ENCODE data around the gene UGT1A6. TPM values are rescaled to one million over a fixed set of nuclear protein-coding genes. Genes with fewer than 3 reads are reported as not detected.
"Not testable (repeated sequence)": the region's sequence is repeated elsewhere in the genome, so short reads cannot be mapped to it uniquely, and the experiment has no call there.

Gene UGT1A6
- total RNA-seq, 1 experiment from 2014 or later: not detected

DNA sequence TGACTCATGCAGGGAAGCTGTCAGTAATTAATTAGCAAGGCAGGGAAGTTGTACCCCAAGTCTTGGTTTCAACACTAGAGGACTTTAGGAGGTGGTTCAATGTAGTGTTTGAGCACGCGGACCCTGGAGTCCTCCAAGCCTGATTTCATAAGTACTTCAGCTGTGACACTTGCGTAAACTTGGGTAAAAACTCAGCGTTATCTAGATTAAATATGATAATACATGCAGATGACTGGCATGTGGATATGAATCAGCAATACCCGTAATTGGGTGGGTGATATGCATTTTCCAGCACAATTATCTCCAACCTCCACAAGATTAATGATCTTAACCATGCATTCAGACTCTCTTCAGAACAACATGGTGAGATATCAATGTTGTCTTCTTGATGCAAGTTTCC is 5.8 kb upstream of the UGT1A6 start:
- no peak for DNase-seq (ENCODE audit: low read depth)

DNA sequence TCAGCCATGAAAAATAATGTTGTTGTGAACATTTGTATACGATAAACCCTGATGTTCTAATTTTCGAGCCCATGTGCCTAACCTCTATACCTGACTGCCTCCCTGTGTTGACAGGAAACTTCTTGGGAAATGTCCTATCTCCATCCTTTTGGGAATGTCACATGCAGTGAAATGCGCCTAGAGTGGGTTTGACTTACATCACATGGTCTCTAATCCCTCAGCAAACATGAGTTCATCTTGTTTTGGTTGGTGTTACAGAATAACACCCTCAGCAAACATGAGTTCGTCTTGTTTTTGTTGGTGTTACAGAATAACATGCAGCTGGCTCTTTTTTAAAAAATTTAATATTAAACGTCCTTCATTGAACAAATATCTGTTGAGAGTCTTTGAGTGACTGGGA is 4.3 kb upstream of the UGT1A6 start:
- DNase-seq (ENCODE audit: low read depth): no peak

DNA sequence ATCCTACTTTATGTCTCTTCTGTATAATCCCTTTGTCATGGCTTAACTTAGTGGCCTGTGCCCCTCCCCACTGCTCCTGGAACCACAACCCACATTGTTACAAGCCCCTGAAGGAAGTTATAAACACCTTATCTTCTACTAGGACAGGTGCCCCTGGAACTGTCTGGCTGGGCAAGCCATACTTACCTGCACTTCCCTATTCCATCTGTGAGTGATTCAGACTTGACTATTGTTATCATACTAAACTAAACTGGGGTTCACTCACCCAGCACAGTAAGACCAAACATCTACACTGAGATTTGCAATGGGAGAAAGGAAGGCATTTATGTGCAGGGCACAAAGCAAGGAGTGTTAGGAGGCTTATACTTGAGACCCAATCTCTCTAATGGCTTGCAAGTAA is 3.7 kb upstream of the UGT1A6 start:
- DNase-seq (ENCODE audit: low read depth): no peak

DNA sequence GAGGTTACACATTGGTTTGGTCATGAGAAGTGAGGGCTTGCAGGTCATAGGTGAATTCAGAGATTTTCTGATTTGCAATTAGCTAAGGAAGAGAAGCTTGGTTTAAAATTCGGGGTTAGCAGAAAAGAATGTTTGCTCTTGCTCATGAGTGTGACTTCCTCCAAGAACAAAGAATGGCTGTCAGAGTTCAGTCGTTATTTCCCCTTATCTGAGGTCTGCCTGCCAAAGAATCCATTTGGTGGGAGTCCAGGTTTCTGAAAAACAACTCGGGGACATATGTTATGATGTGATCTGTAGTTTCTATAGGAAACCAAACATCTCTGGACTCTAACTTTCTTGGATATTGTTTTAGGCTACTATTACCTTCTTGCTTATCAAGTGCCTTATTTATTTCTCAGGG is 3.2 kb upstream of the UGT1A6 start:
- peak; percentile 14 for DNase-seq (ENCODE audit: low read depth)

DNA sequence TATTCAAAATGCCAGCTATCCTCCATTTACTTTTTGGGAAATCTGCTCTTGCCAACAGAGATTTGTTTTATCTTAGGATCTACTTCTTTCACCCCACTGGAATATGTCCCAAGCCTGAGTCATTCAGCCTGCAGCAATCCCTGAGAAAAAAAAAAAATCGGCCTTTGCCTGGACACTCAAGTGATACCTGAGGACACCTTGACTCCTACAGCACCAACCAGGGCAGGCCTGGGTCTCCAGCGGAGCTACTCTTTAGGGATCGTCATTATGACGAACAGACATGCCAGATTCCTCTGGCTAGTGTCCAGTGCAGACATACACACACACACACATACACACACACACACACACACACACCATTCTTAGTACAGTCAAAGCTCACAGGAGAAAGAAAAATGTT is 2.2 kb upstream of the UGT1A6 start:
- peak; percentile 60 for DNase-seq (ENCODE audit: low read depth)

DNA sequence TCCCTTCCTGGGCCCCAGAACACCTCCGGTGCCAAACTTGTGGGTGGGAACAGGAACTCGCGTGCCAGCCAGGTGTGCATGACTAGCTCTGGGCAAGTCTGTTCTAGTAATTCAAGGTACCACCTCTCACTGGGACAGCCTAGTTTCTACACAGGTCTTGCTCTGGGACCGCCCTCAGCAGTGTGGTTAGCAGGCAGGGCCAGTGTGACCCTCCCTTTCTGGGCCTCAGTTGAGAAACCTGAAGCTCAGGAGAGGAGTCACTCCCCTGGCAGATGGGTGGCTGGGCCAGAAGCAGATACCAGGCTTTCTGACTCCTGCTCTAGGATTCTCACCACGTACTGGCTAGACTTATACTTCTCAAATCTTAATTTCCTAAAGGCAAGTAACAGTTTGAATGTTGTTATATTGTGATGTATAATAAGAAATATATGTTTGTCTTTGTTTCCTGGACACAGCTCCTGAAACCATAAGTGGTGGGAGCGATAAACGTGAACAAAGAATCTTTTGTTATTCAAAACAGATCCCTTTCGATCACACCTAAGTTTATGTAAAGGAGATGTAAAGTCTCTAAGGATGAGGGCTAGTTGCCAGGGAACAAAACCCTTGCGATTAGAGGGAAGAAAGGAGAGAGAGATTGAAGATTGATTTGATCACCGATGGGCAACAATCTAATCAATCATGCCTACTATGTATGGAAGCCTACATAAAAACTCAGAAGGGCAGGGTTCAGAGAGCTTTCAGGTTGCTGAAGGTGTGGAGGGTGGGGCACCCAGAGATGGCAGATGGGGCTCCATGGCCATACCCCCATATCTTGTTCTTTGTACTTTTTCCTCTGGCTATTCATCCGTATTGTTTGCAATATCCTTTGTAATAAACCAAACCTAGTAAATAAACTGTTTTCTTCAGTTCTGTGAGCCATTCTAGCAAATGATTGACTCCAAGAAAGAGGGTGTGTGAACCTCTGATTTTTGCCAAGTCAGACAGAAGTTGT is 952 bp upstream of the UGT1A6 start:
- no peak for DNase-seq (ENCODE audit: low read depth)

DNA sequence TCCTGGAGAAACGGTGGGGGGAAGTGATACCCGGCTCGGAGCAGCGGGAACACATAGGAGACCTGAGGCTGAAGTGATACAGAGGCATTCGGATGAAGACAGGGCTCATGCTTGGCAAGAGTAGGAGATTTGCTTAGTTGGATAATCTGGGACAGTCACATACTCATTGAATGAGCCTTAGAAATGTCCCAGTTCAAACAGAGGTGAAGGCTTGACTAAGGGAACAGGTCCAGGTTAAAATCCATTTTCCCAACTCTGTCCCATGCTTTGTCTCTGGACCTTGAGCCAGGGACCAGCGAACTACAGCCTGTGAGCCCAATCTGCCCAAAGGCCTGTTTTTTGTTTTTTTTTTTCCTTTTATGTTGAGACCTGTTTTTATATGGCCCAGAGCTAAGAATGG is 1.3 kb downstream of the UGT1A6 start:
- no peak for DNase-seq (ENCODE audit: low read depth)

DNA sequence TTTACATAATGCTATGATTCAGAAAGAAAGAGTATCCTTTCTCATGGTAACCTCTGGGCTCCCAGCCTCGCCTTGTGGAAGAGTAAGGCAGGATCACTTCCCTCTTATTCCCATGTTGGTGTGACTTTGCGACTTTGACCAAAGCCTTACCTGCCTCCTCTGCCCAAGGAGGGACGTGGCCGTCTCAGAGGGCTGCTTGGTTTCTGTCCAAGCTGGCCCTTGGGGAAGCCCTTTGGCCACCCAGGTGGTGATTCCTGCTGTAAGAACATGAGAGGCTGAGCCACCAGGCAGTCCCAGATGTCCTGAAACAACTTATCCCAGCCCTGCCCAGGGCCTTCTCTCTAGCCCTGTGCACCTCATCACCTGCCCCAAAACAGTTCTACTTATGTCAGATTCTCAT is 6.0 kb downstream of the UGT1A6 start:
- no peak for DNase-seq (ENCODE audit: low read depth)

DNA sequence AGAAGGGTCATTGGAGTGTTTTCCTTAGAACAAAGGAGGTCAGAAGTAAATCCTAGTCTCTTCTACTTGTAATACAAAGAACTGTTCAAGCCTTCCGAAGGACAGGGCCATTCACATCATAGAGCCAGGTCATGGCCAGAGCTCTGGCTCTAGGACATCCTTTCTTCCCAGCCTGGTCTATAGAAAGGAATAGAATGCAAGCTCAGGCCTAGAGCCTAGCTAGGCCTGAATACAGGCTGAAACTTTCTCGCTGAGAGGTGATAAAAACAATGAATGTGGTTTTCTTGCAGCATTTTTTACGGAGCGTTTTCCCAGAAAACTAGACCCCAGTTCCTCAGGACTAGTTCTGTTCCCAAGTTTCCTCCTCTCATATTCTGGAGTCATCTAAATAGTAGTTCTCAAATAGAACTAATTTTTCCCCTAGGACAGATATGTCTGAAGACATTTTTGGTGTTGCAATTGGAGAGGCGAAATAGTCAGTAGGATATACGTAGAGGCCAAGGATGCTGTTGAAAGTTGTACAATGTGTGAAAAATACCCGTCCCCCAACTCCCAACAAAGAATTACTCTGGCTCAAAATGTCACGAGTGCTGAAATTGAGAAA is 6.8 kb downstream of the UGT1A6 start:
- no peak for DNase-seq (ENCODE audit: low read depth)

DNA sequence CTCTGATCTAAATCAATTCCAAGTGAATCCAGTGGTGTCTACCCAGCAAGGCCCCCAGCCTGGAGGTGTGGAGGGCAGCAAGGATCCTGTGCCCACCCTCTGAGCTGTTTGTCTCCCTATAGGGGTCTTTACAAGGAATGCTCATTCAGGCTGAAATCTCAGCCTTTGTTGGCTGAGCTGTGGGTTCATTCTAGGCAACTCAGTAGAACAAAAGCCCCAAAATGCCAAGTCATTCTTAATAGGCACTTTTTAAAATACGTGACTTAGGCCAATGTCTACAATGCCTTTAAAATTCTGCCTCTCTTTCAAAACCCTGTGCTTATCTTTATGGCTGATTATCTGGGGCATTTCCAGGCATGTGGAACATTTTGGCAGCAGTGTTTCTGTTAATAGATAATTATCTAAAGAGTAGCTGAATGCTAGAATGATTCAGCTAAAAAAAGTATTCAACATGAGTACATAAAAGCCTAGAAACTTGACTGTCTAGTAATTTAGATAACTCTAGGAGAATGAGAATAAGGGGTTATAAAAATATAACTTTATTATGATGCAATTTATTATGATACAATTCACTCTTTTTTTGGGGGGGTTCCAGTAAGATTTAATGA is 7.4 kb downstream of the UGT1A6 start:
- DNase-seq (ENCODE audit: low read depth): peak; percentile 81

DNA sequence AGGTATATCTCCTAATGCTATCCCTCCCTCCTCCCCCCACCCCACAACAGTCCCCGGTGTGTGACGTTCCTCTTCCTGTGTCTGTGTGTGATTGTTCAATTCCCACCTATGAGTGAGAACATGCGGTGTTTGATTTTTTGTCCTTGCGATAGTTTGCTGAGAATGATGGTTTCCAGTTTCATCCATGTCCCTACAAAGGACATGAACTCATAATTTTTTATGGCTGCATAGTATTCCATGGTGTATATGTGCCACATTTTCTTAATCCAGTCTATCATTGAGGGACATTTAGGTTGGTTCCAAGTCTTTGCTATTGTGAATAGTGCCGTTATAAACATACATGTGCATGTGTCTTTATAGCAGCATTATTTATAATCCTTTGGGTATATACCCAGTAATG is 8.2 kb downstream of the UGT1A6 start:
- not testable (repeated sequence) for DNase-seq (ENCODE audit: low read depth)

DNA sequence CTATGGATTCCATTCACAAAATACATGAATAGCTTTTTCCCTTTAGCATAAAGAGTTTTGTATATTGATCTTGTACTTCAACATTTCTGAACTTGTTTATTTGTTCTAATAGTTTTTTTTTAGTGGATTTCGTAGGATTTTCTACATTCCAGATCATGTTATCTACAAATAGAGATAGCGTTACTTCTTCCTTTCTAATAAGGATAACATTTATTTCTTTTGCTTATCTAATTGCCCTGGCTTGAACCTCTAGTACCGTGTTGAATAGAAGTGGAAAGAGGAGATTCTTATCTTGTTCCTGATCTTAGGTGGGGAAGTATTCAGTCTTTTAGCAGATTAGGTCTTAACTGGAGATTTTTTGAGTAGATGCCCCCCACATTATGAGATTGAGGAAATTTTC is 9.5 kb downstream of the UGT1A6 start:
- no peak for DNase-seq (ENCODE audit: low read depth)

DNA sequence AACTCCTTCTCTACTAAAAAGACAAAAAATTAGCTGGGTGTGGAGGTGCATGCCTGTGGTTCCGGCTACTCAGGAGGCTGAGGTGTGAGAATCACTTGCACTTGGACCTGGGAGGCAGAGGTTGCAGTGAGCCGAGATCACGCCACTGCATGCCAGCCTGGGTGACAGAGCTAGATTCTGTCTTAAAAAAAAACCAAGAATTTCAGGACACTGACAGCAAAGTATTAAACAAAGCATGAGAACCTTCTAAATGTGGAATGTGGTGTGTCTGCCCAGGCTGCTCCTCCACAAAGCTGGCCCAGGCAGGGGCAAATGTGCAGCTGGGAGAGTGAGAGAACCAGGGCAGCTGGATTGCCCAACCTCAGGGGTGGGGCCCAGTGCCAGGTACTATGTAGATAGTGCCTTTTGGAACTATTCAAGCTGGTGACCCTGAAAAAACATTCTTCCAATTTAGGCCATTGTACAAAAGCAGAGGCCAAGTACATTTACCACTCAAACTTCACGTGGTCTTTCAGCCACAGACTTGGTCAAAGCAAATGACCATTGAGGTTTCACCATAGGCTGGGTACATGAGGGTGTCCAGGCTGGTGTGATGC is 13.3 kb downstream of the UGT1A6 start:
- peak; percentile 49 for DNase-seq (ENCODE audit: low read depth)

DNA sequence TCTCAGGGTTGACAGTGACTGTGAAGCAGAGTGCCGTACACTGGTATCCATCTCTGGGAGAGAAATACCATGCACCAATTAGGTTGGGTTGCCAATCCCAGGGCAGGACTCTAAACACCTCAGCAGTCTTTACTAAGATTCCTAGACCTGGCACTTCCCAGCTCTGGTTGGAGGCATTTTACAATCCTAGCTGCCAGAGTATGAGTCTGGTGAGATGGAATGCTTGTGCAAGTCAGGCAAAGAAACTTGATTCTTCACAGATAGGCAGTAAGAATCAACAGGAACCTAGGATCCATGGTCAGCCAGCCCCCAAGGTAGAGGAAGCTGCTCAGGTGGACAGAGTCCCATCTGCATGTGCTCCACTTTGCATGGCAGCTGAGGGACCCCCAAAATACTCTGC is 14.0 kb downstream of the UGT1A6 start:
- peak; percentile 50 for DNase-seq (ENCODE audit: low read depth)

DNA sequence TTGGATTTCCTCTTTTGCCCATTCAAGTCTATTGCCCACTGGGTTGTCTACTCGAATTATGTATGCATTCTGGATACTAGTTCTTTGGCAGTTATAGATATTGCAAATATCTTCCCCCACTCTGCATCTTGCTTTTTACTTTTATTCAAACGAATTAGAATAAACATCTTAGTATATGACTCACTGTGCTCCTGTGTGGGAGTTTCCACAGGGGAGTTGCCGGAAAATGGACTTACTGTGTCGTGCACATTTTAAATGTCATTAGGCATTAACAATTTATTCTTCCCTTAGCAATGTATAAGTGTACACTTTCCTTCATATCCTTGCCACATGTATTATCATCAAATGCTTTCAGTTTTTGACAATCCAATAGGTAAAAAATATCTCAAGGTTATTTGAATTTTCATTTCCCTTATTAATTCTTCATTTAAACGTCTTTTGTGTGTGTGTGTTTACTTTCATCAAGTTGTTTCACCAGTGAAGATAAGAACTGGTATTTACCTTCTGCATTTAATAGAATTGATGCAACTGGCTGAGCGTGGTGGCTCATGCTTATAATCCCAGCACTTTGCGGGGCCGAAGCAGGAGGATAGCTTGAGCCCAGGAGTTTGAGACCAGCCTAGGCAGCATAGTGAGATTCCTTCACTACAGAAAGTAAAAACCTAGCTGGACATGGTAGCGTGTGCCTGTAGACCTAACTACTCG is 15.4 kb downstream of the UGT1A6 start:
- peak; percentile 50 for DNase-seq (ENCODE audit: low read depth)

DNA sequence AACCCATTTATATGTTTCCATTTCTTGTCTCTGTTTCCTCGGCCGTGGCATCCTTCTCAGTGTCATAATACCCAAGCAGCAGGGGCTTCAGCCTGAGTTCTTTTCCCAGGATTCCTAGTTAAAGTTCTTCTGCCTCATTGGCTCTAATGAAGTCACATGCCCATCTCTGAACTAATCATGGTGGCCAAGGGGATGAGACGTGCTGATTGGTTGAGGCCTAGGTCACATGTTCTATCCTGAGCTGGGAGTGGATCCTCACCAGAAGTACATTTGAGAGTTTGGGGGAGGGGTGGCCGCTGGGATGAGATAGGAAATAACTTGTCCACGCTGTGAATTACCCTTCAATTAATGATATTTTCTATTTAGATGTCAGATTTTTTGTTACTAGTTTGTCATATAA is 16.3 kb downstream of the UGT1A6 start:
- DNase-seq (ENCODE audit: low read depth): peak; percentile 36

DNA sequence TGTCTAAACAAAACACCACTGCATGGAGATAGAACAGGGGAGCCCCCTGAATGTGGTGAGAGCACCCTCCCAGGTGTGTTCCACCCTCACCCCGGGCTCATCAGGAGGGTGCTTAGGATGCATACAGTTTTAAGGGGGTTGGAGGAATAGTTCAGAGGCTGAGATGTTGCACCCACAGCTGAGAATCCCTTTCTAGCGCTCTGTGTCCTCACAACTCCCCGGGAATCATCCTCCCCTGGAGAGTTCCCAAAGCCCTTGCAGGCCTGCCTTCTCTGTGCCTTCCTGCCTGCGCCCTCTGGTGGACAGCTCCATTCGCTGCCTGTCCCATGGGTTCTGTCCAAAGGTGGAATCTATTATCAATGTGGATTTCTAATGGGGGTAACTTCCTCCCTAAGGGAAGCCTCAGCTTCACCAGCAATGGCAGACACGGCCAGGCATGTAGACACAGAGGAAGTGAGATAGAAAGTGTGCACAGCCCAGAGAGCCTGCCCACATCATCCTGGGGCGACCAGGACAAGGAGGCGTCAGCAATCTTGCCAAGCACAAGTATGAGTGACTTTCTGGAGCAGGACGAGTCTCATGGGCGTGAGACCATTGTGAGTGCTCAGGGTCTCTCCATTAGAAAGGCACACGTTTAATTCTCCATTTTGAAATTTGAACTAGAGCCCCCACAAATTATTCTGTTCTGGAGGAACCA is 18.8 kb downstream of the UGT1A6 start:
- DNase-seq (ENCODE audit: low read depth): peak; percentile 79

DNA sequence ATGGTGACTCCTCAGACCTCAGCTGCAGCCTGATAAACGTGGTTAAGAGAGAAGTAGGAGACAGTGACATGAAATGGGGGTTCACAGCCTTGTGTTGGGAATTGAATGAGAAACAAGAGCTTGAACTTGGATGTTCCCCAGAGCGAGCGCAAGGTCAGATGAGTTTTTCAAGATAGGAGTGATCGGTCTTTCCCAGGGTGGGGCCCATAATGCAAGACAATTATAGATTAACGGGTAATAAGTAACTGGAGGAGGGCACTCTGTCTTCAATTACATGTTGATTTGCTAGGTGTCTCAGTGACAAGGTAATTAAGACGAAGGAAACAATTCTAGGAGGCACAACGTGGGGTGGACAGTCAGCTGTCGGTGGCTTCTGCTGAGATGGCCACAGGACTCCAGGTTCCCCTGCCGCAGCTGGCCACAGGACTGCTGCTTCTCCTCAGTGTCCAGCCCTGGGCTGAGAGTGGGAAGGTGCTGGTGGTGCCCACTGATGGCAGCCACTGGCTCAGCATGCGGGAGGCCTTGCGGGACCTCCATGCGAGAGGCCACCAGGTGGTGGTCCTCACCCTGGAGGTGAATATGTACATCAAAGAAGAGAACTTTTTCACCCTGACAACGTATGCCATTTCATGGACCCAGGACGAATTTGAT is 20.0 kb downstream of the UGT1A6 start, which contains the start of gene UGT1A5:
Gene UGT1A5 (plus strand): TSS at position 297 of the 651 bp plus-strand sequence. CDS start 85 bp downstream, at position 382.
- DNase-seq (ENCODE audit: low read depth): no peak

DNA sequence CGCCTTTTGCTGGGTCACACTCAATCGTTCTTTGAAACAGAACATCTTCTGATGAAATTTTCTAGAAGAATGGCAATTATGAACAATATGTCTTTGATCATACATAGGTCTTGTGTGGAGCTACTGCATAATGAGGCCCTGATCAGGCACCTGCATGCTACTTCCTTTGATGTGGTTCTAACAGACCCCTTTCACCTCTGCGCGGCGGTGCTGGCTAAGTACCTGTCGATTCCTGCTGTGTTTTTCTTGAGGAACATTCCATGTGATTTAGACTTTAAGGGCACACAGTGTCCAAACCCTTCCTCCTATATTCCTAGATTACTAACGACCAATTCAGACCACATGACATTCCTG is 20.5 kb downstream of the UGT1A6 start:
- no peak for DNase-seq (ENCODE audit: low read depth)

DNA sequence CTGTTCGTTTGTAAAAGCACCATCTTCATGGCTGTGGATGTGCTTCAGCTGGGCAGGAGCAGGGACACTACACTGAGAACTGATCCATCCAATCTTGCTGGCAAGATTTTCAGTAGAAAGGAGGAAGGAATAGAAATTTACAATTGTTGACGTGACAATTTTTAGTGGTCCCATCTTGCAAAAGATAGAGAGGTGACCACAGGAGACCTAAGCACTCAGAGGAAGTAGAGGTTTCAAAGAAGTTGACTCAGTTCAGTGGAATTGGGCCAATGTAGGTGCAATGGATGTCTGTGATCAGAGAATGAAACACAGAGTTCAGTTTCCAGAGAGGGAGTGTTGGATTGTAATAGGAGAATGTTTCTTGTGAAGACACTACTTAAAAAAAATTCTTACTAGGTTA is 21.4 kb downstream of the UGT1A6 start:
- peak; percentile 66 for DNase-seq (ENCODE audit: low read depth)

DNA sequence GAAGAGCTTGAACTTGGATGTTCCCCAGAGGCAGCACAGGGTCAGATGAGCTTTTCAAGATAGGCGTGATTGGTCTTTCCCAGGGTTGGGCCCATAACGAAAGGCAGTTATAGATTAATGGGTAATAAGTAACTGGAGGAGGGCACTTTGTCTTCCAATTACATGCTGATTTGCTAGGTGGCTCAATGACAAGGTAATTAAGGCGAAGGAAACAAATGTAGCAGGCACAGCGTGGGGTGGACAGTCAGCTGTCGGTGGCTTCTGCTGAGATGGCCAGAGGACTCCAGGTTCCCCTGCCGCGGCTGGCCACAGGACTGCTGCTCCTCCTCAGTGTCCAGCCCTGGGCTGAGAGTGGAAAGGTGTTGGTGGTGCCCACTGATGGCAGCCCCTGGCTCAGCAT is 25.9 kb downstream of the UGT1A6 start, which contains the start of gene UGT1A4:
Gene UGT1A4 (plus strand): TSS at position 185 of the 400 bp plus-strand sequence. CDS start 85 bp downstream, at position 270.
- DNase-seq (ENCODE audit: low read depth): no peak
